GM23338 (cell line): Measurements from ENCODE around the gene CYP24A1. TPM values are rescaled to one million over a fixed set of nuclear protein-coding genes. Genes with fewer than 3 reads are reported as not detected.

Experiments
- ATAC-seq: fragments of 200-7000 bp; cut with Tn5 transposase; 3 replicates; pipeline ENCODE4 v1.9.1; 2020
- DNase-seq: peaks from one replicate; pipeline ENCODE4 v3.0.0-alpha.2; 2015; ENCODE audit warnings: low spot score
- H2AFZ ChIP-seq: fragments of 200-600 bp; sonication (generic); 2 replicates; pipeline ENCODE4 v1.8.0; 2016; ENCODE audit warnings: antibody characterized with exemption, mild to moderate bottlenecking, moderate library complexity
- H3F3A ChIP-seq: fragments of 200-600 bp; sonication (generic); replicated peaks from 2 replicates; pipeline ENCODE4 v1.8.0; 2017; ENCODE audit warnings: antibody characterized with exemption, mixed run types, low read depth
- H3K27ac ChIP-seq: fragments of 200-600 bp; sonication (generic); 2 replicates; pipeline ENCODE4 v1.6.1; 2016; ENCODE audit warnings: low read depth
- H3K27me3 ChIP-seq: fragments of 200-600 bp; sonication (generic); 2 replicates; pipeline ENCODE4 v1.8.0; 2016; ENCODE audit warnings: mild to moderate bottlenecking, mixed run types, moderate library complexity; ENCODE audit not compliant: insufficient read depth
- H3K36me3 ChIP-seq: fragments of 200-600 bp; sonication (generic); 2 replicates; pipeline ENCODE4 v1.8.0; 2016; ENCODE audit warnings: mild to moderate bottlenecking; ENCODE audit not compliant: insufficient read depth
- H3K4me1 ChIP-seq: fragments of 200-600 bp; sonication (generic); 2 replicates; pipeline ENCODE4 v1.8.0; 2016; ENCODE audit warnings: mild to moderate bottlenecking, moderate library complexity; ENCODE audit not compliant: insufficient read depth
- H3K4me2 ChIP-seq: fragments of 200-600 bp; sonication (generic); 2 replicates; pipeline ENCODE4 v1.7.1; 2017; ENCODE audit warnings: mixed run types
- H3K4me3 ChIP-seq: fragments of 200-600 bp; sonication (generic); 2 replicates; pipeline ENCODE4 v1.6.1; 2016; ENCODE audit warnings: mixed run types
- H3K79me2 ChIP-seq: fragments of 200-600 bp; sonication (generic); replicated peaks from 2 replicates; pipeline ENCODE4 v1.8.0; 2017; ENCODE audit warnings: mild to moderate bottlenecking; ENCODE audit not compliant: insufficient read depth
- H3K9me2 ChIP-seq: fragments of 200-600 bp; sonication (generic); 2 replicates; pipeline ENCODE4 v1.8.0; 2017; ENCODE audit not compliant: insufficient read depth
- H4K20me1 ChIP-seq: fragments of 200-600 bp; sonication (generic); replicated peaks from 2 replicates; pipeline ENCODE4 v1.8.0; 2017; ENCODE audit warnings: mild to moderate bottlenecking; ENCODE audit not compliant: insufficient read depth
- H3K27ac Mint-ChIP-seq: 2 replicates; pipeline ENCODE4 v1.8.0; 2020; ENCODE audit warnings: inconsistent platforms, mild to moderate bottlenecking, moderate library complexity, mixed read lengths
- H3K27me3 Mint-ChIP-seq: 3 replicates; pipeline ENCODE4 v1.8.0; 2022; ENCODE audit warnings: low read depth, mild to moderate bottlenecking, moderate library complexity, mixed read lengths, inconsistent platforms; ENCODE audit not compliant: insufficient read depth, poor library complexity
- H3K36me3 Mint-ChIP-seq: 3 replicates; pipeline ENCODE4 v1.8.0; 2021; ENCODE audit warnings: low read depth, mild to moderate bottlenecking, inconsistent platforms, moderate library complexity, mixed read lengths
- H3K4me1 Mint-ChIP-seq: 3 replicates; pipeline ENCODE4 v1.8.0; 2020; ENCODE audit warnings: mild to moderate bottlenecking, inconsistent platforms, mixed read lengths
- H3K4me3 Mint-ChIP-seq: 3 replicates; pipeline ENCODE4 v1.8.0; 2021; ENCODE audit warnings: moderate library complexity, mild to moderate bottlenecking, inconsistent platforms, mixed read lengths
- H3K9me3 Mint-ChIP-seq: 3 replicates; pipeline ENCODE4 v1.8.0; 2020; ENCODE audit warnings: moderate library complexity, mild to moderate bottlenecking, inconsistent platforms, mixed read lengths
- ETS1 ChIP-seq: IDR thresholded peaks from 2 replicates; pipeline ENCODE4 v1.6.1; 2016; ENCODE audit warnings: antibody characterized with exemption
- EZH2 ChIP-seq: fragments of 200-600 bp; sonication (generic); IDR thresholded peaks from one replicate; pipeline ENCODE4 v1.8.0; 2017; ENCODE audit warnings: antibody characterized with exemption, mild to moderate bottlenecking, low read depth; ENCODE audit not compliant: unreplicated experiment
- EZH2phosphoT487 ChIP-seq: fragments of 200-600 bp; sonication (generic); IDR thresholded peaks from one replicate; pipeline ENCODE4 v1.8.1; 2018; ENCODE audit warnings: antibody characterized with exemption; ENCODE audit not compliant: unreplicated experiment
- JUNB ChIP-seq: IDR thresholded peaks from one replicate; pipeline ENCODE4 v1.6.1; 2016; ENCODE audit warnings: antibody characterized with exemption; ENCODE audit not compliant: unreplicated experiment
- NANOG ChIP-seq: IDR thresholded peaks from 2 replicates; pipeline ENCODE4 v1.6.1; 2016; ENCODE audit warnings: antibody characterized with exemption, borderline replicate concordance
- REST ChIP-seq: IDR thresholded peaks from one replicate; pipeline ENCODE4 v1.6.1; 2018; ENCODE audit warnings: antibody characterized with exemption; ENCODE audit not compliant: unreplicated experiment
- STAT1 ChIP-seq: IDR thresholded peaks from one replicate; pipeline ENCODE4 v1.6.1; 2016; ENCODE audit warnings: antibody characterized with exemption; ENCODE audit not compliant: unreplicated experiment
- ZNF114 ChIP-seq: fragments of 250-450 bp; sonication (Bioruptor Pico); IDR thresholded peaks from 2 replicates; pipeline ENCODE4 v1.5.0; 2020; ENCODE audit warnings: mild to moderate bottlenecking, moderate library complexity
- ZNF331 ChIP-seq: fragments of 250-450 bp; sonication (Bioruptor Pico); IDR thresholded peaks from 2 replicates; pipeline ENCODE4 v1.5.0; 2020; ENCODE audit warnings: low read depth, mild to moderate bottlenecking, moderate library complexity
- polyA plus RNA-seq: library from polyadenylated mRNA; unstranded; fragments of >200 nt; fragmentation: Nextera tagmentation; extraction: Ambion mirVana; gene quantifications from 2 replicates; pipeline ENCODE4 v1.2.1, GENCODE V29; 2016
- total RNA-seq: library from RNA; depleted of rRNA; stranded (reverse); fragments of >200 nt; shearing (Covaris generic); gene quantifications from 2 replicates; pipeline ENCODE4 v1.2.3, GENCODE V29; 2014

CYP24A1 gene
- total and polyA plus RNA-seq, 2 experiments from 2014 or later = 0.10 TPM; not detected in 1

GRCh38 chr20:54122681-54123586, 50.9 kb downstream of the CYP24A1 start:
- Mint-ChIP-seq H3K9me3 (no peaks in the 10 kb centered on the region), H3K36me3 (no peaks in the 10 kb centered on the region), H3K27ac (peak overlapping the region; percentile 91), H3K27me3 (peaks cover 3% of the 10 kb centered on the region), H3K4me1 (peaks cover 15% of the 10 kb centered on the region), H3K4me3 (no peak overlapping the region)
- Histone ChIP-seq H3K79me2 (no peaks in the 10 kb centered on the region), H3K4me1 (no peaks in the 10 kb centered on the region; the same call in 1 of the 2 replicates), H3F3A (no peaks in the 10 kb centered on the region), H2AFZ (peak overlapping the region; percentile 2; the same call in 1 of the 2 replicates), H3K4me2 (0 out of 2 replicates have a peak overlapping the region, but pooled peaks have one; percentile 1), H3K9me2 (no peaks in the 10 kb centered on the region), H3K27ac (no peak overlapping the region), H4K20me1 (no peaks in the 10 kb centered on the region), H3K36me3 (no peaks in the 10 kb centered on the region), H3K4me3 (no peak overlapping the region), H3K27me3 (no peaks in the 10 kb centered on the region)
- DNase-seq = no peak
- ATAC-seq = no peak
- TF ChIP-seq NANOG (no peak), ZNF114 (no peak), JUNB (no peak), EZH2 (no peak), EZH2phosphoT487 (no peak)

GRCh38 chr20:54122189-54122588, 51.6 kb downstream of the CYP24A1 start:
- Mint-ChIP-seq H3K4me3 (no peak overlapping the region), H3K27ac (no peak overlapping the region), H3K36me3 (no peaks in the 10 kb centered on the region), H3K27me3 (peaks cover 3% of the 10 kb centered on the region), H3K4me1 (peaks cover 19% of the 10 kb centered on the region), H3K9me3 (no peaks in the 10 kb centered on the region)
- Histone ChIP-seq H2AFZ (no peak overlapping the region), H3K27ac (no peak overlapping the region), H3K79me2 (no peaks in the 10 kb centered on the region), H3F3A (no peaks in the 10 kb centered on the region), H3K27me3 (no peaks in the 10 kb centered on the region), H3K4me1 (peaks cover 6% of the 10 kb centered on the region; the same call in 1 of the 2 replicates), H4K20me1 (no peaks in the 10 kb centered on the region), H3K4me3 (no peak overlapping the region), H3K36me3 (no peaks in the 10 kb centered on the region), H3K9me2 (no peaks in the 10 kb centered on the region), H3K4me2 (no peak overlapping the region)
- DNase-seq (no peak), ATAC-seq (no peak)
- TF ChIP-seq STAT1 (no peak), EZH2phosphoT487 (no peak), EZH2 (no peak), ETS1 (no peak), ZNF331 (CRISPR knock-in tag) (no peak), ZNF114 (no peak), REST (no peak)
